ENCODE results near the gene ACTR5. TPM values are rescaled to one million over a fixed set of nuclear protein-coding genes. Genes with fewer than 3 reads are reported as not detected.

Gene ACTR5
- total RNA-seq, 2 experiments from 2014 or later, result 12.3 to 21.1 TPM

DNA sequence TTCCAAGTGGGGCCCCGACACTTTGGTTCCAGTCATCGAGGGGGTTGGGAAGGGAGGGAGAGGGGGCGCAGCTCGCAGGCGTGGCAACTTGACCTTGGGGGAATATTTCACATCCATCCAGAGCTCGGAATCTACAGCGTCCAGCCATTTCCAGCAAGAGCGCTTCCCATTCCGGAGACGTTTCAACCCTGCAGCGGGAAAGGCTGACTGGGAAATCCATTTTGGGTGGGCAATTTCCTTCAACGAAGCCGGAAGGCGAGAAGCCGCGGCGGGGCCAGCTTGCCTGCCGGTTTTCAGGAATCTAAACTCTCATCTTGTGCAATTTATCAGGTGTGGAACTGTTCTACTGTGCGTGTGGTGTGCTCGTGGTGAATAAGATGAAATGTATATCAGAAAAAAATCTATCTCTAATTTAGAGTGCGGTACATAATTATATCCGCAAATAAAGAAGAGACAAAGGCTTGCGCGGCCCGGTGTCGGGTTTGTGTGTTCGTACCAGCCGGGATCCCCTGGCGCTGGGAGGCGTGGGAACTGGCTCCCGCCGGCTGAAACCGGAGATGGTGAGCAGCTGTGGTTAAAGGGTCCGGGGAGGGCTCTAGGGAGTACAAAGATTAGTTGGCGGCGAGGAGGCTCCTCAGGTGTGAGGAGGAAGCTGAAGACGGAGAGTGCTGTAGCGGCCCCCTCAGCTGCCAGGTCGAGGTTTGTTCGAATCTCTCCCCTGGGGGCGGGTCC lies 19.2 kb upstream of the ACTR5 start:
- no peaks in the 10 kb centered on the region for H3K79me2 ChIP-seq (ENCODE audit: insufficient read depth, low read depth, low read length)
- no peak overlapping the region for H3K4me3 ChIP-seq (ENCODE audit: low read depth, low read length, poor library complexity, severe bottlenecking)
- no peak for DNase-seq (ENCODE audit: low spot score)
- no peak overlapping the region for H3K27ac ChIP-seq (ENCODE audit: low read depth, low read length, poor library complexity, severe bottlenecking)
- H2AFZ ChIP-seq (ENCODE audit: low read length), result no peak overlapping the region
- ChIA-PET POLR2A (interaction anchor here (1.0 kb wide), 1 partner anchor 19 kb away, joined by 6 read pairs; the partner anchor contains the start of gene ACTR5), CTCF (ENCODE audit: unreplicated experiment) (interaction anchor here (0.9 kb wide), 1 partner anchor 31 kb away, joined by 3 read pairs; no protein-coding TSS in a partner anchor)
- H3K4me1 ChIP-seq (ENCODE audit: insufficient read depth, low read length, poor library complexity, severe bottlenecking), result peaks cover 17% of the 10 kb centered on the region
- BruUV-seq (replicated peaks), result no TSS peak
- H3K36me3 ChIP-seq (ENCODE audit: insufficient read depth, low read length), result no peaks in the 10 kb centered on the region
- no peaks in the 10 kb centered on the region for H3K9me3 ChIP-seq (ENCODE audit: low read length)
- no peak for TF ChIP-seq EZH2phosphoT487 (IDR thresholded peaks at IDR 0.05; ENCODE audit: borderline replicate concordance, low read depth, low read length)
- TF ChIP-seq CTCF (conservative IDR thresholded peaks at IDR 0.05; ENCODE audit: low read length), result no peak
- no peak overlapping the region for H3K4me2 ChIP-seq (ENCODE audit: low read length)
- no peaks in the 10 kb centered on the region for H3K9me2 ChIP-seq (ENCODE audit: insufficient read depth, low read length)
- H4K20me1 ChIP-seq (ENCODE audit: insufficient read depth, low read length), result no peaks in the 10 kb centered on the region
- intact Hi-C loops (cut with micrococcal nuclease; ENCODE audit: unreplicated experiment), result no loop called here

- no TSS peak for BruUV-seq (replicated peaks)
- POLR2A ChIA-PET, result interaction anchor here (1.0 kb wide), 1 partner anchor 19 kb away, joined by 6 read pairs; the partner anchor contains the start of gene ACTR5
- Histone ChIP-seq H3K27ac (ENCODE audit: low read depth, low read length, poor library complexity, severe bottlenecking) (no peak overlapping the region), H3K9me3 (ENCODE audit: low read length) (no peaks in the 10 kb centered on the region), H3K36me3 (ENCODE audit: insufficient read depth, low read length) (no peaks in the 10 kb centered on the region), H3K4me2 (ENCODE audit: low read length) (no peak overlapping the region), H4K20me1 (ENCODE audit: insufficient read depth, low read length) (no peaks in the 10 kb centered on the region), H3K4me3 (ENCODE audit: low read depth, low read length, poor library complexity, severe bottlenecking) (no peak overlapping the region), H2AFZ (ENCODE audit: low read length) (no peak overlapping the region), H3K4me1 (ENCODE audit: insufficient read depth, low read length, poor library complexity, severe bottlenecking) (peaks cover 15% of the 10 kb centered on the region), H3K9me2 (ENCODE audit: insufficient read depth, low read length) (no peaks in the 10 kb centered on the region), H3K79me2 (ENCODE audit: insufficient read depth, low read depth, low read length) (no peaks in the 10 kb centered on the region)
- DNase-seq (ENCODE audit: low spot score), result no peak
- intact Hi-C loops (cut with micrococcal nuclease; ENCODE audit: unreplicated experiment), result loop anchor here (5.0 kb wide), 2 partner anchors 97 to 163 kb away; no protein-coding TSS in a partner anchor
- TF ChIP-seq EZH2phosphoT487 (IDR thresholded peaks at IDR 0.05; ENCODE audit: borderline replicate concordance, low read depth, low read length), result no peak
- no peak for TF ChIP-seq CTCF (conservative IDR thresholded peaks at IDR 0.05; ENCODE audit: low read length)
- CTCF ChIA-PET (ENCODE audit: unreplicated experiment), result interaction anchor here (0.9 kb wide), 1 partner anchor 30 kb away, joined by 3 read pairs; no protein-coding TSS in a partner anchor
Observed at GRCh38 chr20:38729767-38730166, 18.5 kb upstream of the ACTR5 start.

Data from OCI-LY7 (cell line).